Measurements from ENCODE around the gene NTMT1.

The NTMT1 gene

DNA sequence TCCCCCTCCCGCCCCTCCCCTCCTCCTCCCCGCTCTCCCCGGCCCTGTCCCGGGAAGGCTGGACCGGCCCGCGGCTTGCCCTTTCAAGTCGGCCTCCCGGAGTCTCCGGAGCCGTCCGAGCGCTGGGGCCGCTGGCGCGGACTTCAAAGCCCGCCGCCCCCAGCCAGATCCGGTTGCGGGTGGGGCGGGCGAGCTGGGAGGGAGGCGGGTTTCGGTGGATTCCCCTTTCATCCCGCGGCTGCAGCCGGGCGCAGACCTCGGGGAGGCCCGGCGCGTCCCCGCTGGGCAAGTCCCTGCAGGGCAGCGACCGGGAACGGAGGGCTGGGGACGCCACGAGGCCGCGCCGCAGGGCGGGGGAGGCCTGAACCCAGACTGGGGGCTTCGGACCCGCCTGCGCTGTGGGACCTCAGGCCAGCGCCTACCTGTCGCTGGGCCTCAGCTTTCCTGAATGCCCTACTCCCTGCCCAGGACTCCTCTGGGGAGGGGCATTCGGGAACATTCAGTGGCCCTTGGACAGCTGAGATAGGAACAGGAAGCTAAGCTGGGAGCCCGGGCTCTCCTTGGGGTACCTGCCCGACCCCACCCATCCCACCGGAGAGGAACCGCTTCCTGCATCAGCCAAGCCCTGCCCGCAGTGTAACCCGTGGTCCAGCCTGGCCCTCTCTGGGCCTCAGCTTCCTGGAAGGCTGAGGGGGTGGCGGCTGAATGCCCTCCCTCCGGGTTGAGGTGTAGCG, 28.4 kb upstream of the NTMT1 start:
- DNase-seq (ENCODE audit: low spot score), result peak; percentile 82

DNA sequence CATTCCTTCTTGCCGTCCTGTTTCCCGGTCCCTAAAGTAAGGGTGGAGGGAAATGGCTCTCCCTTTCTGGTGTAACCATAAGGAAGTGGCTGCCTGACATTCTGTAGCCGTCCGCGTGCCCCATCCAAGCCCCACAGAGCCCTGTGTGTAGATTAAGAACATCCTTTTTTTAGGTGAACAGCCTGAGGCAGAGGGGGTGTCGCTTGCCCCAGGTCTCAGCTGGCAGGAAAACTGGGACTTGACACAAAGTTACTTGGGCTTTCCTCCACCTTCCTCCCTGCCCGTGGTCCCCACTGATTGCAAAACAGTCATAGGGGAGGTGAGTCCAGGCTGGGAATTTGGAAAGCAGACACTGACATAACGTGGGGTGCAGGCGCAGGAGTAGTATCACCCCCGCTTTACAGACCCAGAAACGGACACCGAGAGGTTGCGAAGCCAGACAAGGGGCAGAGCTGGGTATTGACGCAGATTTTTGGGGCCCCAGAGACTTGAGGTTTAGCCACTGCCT, 27.8 kb upstream of the NTMT1 start:
- no peak for DNase-seq (ENCODE audit: low spot score)

DNA sequence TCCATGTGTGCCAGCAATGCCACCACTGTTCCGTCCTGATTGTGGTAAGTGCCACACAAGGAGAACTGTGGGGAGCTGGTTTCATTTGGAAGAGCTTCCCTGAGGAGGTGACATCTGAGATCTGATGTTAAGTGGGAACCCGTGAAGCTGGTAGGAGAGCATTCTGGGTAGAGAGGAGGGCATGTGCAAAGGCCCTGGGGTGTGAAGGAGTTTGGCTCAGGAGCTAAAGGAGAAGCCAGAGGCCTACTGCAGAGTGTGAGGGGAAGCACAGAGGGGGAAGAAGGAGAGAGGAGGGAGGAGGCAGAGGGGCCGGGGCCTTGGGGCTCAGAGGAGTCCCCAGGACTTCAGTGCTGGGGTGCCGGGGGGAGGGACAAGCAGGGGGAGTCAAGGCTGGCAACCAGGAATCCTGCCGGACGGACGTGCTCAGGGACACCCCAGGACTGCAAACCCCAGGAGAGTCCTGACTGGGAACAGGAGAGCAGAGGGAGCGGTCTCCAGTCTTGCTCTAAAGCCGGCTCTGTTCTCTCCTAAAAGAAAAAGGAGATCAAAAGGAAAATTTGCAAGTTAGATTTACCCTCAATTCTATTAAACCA, 24.8 kb upstream of the NTMT1 start:
- no peak for DNase-seq (ENCODE audit: low spot score)

DNA sequence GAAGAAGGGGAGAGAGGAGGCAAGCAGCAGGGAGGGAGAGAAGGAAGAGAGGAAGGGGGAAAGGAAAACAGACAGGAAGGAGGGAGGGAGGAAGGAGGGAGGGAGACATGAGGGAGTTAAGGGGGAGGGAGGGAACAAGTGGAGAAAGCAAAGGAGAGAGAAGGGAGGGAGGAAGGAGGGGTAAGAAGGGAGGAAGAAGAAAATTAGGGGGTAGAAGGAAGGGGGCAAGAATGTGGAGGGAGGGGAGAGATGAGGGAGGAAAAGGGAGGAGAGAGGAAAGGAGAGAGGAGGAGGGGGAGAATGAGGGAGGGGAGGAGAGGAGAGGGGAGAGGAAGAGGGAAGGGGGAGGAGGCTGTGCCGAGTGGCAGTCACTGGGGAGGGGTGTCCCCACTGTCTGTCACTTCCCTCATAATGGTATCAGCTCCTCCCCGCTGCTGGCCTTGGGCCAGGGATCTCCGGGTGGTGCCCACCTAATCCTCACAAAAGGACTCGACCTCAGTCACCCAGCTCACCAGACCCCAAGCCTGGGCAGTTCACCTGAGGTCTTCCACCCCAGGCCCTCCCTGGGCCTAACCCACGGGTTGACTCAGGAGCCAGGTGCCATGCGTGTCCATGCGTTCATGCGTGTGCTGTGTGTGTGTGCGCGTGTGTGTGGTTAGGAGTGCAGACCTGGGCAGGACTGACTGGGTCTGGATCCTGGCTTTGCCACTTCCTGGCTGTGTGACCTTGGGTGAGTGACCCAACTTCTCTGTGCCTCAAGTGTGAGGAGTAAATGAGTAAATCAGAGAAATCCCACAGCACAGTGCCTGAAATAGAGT, 23.2 kb upstream of the NTMT1 start:
- no peak for DNase-seq (ENCODE audit: low spot score)

DNA sequence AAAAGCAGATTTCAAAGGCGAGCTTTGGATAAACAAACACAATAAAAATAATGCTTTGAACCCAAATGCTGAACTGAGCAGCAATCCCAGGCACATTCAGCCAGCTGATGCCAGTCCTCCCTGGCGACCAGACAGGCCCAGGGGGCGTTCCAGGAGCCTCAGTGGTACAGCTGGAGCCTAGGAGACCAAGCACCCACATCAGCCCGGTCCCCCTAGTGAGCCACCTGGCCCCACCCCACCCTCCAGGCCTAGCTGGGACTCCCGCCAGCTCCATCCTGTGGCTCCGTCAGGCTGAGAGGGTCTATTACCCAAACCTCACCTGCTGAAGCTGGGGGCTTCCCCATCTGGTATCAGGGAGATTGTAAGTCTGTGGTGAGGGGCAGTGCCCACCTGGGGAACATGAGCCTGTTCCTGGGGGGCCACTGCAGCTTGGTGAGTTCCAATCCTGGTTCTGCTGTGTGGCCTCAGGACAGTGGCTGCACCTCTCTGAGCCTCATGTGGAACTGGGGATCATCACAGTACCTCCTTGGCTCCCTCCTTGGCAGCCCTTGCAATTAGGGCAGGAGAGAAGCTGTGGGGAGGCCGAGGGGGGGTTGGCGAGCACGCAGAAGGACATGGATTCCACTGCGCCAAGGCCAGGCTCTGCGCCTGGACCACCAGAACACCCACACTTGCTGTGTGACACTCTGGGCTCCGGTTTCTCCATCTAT, 21.8 kb upstream of the NTMT1 start:
- no peak for DNase-seq (ENCODE audit: low spot score)

DNA sequence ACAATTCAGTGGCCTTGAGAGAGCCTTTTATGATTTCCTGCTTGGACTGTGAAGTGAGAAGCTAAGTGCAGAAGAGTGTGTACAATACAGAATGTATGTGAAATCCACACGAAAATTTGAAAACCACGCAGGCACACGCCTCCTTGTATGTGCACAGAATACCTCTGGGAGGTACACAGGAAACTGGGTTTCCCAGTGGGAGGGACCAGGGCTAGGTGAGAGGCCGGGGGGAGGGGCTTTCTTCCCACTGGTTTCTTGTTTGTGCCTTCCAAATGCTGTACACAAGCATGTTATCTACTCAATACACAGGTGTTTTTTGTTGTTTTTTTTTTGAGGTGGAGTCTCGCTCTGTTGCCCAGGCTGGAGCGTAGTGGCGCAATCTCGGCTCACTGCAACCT, 21.2 kb upstream of the NTMT1 start:
- no peak for DNase-seq (ENCODE audit: low spot score)

DNA sequence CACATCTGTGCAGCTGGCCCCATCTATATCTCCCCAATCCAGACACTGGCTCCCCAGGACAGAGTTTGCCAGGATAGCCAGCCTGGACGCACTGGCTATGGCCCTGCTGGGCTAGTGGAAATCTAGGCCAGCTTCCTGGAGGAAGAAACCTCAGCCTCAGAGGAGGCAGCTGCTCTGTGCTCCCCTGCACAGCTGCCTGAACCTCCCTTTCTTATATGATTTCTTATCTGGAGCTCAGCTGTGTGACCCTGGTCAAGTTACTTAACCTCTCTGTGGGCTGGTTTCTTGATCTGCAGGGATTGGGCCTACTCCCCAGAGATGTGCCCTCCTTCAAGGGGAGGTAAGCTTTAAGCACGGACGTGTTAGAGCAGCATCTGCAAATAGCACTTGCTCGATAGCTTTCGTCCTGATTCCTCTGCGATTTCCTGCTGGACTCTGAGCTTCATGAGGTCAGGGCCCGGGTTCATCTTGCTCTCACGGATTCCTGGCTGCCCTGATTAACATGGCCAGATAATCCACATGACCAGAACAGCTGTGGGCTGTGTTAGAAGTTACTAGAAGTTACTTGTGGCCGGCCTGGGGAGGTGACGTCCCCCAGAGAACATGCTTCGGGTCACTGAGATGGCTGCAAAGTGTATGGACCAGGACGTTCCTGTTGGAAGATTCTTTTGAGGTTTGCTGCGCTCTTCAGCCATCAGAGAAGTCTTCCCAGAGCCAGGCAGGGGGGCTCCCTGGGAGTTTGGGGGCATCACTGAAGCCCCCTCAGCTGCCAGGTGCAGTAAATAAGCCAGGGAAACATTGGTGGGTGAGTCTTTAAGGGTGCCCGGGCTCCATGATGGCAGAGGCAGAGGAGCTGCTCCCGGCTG, 19.6 kb upstream of the NTMT1 start:
- no peak for DNase-seq (ENCODE audit: low spot score)

DNA sequence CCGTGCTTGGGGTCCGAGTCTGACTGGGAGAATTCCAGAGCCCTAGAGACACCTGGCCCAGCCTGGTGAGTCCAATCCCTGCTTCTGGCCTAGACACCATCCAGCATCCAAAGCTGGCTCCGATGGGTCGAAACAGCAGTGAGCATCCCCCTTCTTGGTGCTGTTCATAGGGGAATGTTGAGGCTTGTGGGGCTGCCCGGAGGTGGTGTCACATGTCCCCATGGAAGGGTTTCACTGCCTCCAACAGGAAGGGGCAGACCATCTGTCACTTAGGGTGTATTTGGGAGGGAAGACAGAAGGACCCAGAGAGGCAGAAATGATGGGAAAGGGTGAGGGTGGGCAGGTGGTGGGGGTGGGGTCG, 19.0 kb upstream of the NTMT1 start:
- no peak for DNase-seq (ENCODE audit: low spot score)

DNA sequence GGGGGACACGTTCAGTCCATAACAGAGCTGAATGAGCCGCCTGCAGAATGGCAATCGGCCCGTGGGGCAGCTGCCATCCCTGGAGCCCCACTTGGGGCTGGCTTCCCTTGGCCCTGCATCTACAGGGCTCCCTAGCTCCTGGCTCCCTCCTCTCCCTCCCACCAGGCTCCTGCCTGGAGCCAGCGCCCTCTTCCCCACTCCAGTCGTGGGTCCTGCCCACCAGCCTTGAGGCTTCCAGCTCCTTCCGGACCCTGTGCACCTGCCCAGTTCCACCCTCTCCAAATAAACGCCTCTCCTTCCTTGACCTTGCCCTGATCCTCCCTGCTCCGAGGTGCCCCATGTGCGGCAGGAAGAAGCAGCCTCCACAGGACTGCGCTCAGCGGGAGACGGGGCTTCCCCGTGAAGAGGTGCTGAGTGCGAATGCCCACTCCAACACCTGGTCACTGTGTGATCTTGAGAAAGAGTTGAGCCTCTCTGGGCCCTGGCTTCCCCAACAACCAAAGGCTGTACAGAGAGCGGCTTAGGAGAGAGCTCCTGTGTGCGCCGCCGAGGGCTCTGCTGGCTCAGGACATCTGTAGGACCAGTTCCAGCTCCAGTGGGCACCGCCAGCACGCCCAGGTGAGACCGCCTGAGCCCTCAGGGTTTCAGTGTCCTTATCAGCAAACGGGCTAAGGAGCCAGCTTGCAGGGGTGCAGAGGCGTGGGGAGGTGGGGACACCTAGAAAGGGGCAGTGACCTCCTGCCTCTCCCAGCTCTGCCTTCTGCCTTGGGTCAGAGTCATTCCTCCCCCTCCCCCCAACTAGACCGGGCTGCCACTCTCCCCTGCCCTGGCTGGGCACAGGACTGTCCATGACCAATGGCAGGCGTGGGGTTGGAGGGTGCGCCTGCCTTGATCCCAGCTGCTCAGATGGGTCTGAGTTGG, 17.1 kb upstream of the NTMT1 start:
- no peak for DNase-seq (ENCODE audit: low spot score)

DNA sequence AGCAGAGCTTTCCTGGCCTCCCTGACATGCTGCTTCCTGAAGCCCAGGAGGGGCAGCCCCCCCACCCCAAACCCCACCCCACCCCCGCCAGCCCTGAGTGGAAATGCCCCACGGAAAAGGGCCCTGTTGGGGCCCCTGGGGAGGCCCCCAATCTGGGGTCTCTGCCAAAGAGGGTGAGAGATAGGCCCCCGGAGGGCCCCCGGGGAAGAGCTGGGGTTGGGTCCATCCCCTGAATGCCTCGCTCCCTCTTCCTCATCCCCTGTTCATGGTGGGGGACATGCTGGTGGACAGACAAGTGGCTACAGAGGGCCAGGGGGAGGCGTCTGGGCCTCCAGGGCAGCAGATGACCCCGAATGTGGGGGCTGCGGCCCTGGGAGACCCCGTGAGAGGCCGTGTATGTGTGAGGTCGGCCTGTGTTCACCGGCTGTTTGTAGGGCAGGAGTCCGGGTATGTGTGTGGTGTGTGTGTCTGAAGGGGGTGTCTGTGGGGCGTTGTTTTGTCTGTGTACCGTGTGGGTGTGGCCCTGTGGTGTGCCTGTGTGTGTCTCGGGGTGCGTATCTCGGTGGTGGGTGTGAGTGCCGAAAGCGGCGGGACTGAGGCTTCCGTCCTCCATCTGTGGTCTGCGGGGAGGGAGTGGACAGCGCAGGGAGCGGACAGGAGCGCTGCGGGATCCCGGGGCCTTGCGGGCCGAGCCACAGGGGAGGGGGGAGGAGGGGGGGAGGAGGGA, 16.3 kb upstream of the NTMT1 start:
- peak; percentile 69 for DNase-seq (ENCODE audit: low spot score)

DNA sequence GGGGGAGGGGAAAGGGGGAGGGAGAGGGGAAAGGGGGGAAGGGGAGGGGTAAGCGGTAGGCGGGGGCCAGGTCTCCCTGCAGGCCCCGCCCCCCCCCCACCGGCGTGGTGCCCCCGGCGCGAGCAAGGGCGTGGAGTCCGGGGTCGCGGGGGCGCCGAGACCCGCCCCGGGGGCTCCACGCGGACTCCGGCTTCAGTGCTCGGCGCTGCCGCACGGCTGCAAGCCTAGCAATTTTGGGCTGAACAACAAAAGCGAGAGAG, 15.8 kb upstream of the NTMT1 start:
- DNase-seq (ENCODE audit: low spot score), result no peak

DNA sequence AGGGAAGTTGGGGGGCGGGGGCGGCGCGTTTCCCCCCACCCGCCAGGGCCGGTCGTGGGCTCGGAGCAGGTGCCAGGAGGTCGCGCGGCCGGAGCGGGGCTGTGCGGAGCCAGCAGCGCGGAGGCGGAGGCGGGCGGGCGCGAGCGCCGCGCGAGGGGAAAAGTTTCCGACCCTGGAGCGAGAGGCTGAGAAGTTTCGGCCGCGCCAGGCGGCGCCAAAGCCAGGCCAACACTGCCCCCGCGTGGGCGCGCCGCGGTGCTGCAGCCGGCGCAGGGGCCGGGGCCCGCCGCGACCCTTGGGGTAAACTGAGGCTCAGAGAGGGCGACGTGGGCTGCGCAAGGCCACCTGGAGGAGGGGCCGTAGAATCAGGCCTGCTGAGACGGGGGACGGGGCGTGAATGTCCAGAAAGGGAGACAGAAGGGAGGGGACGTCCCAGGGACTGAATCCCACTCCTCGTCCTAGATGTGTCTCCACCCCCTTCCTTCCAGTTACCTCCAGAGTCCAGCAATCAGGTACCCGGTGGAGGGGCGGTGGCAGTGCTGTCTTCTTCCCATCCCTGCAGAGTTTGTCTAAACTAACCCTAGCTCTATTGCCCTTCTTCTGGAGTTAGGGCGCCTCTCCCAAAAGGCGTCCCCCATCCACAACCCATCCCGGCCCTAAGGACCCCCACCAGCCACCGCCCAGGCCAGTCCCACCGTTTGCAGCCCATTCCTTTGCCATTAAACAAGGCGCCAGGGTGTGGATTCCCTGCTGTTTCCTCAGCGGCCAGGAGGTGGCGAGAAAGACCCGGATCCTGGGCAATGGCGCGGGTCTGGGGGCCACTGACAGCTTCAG, 15.3 kb upstream of the NTMT1 start:
- peak; percentile 87 for DNase-seq (ENCODE audit: low spot score)

DNA sequence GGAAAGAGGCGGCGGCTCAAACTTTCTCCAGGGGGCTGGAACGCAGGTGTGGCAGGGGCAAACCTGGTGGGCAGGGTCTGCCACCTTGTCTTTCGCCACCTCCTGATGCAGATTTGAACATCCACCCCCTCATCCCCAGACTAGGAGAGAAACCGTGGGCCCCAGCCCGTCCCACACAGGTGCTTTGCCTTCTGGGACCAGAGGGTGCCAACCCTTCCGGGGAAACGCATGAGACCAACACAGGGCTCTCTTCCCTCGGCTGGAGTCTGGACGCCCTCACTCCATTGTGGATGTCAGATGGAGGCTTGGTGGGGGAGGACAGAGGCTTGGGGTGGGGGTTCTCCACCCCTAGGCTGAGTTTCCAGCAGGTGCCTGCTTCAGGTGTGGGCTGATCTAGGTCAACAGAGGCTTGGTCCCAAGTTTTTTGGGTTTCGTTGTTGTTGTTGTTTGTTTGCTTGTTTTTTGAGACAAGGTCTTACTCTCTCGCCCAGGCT, 14.6 kb upstream of the NTMT1 start:
- DNase-seq (ENCODE audit: low spot score), result no peak

DNA sequence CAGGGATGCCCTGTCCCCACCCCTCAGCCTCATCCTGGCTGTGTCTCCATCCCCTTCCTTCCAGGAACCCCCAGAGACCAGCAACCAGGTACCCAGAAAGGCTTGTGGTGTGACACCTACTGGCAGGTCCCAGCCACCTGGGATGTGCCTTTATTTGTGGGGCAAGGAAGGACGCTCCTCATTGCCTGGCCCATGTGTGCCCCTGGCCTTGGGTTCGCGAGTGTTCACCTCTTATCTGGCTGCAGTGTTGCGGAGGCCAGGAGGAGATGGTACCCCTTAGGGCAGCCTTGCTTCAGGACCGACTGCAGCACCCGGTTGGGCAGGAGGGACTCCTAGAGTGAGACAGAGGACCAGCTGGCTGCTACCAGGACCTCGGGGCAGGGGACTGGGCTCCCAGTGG, 13.8 kb upstream of the NTMT1 start:
- no peak for DNase-seq (ENCODE audit: low spot score)

DNA sequence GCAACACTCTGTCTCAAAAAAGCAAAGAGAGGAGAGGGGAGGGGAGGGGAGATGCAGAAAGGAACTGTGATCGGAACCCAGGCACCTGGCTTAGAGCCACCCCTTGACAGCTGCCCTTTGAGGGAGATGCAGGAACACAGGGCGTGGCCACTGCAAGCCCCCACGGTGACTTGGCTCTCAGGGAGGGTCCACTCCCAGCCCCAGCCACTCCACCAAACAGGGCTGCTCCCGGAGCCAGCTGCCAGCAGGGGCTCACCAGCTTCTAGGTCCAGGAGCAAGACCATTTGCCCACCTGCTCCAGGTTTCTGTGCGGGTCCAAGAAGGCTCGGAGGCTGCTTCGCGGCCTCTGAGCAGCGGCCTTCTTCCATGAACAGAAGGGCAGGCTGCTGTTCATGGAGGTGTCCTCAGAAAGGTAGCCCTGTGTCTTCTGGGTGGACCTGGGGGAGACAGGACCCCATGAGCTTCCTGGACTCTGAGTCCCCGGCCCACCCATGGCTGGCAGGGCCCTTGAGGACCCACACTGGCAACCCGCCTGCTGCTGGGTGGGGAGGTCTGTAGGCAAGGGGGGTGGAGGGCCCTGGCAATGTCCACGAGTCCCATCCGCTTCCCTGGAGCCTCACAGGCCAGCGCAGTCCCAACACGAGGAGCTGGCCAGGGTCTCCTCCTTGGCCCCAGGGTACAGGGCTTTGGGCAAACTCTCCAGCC, 13.0 kb upstream of the NTMT1 start:
- DNase-seq (ENCODE audit: low spot score), result no peak

DNA sequence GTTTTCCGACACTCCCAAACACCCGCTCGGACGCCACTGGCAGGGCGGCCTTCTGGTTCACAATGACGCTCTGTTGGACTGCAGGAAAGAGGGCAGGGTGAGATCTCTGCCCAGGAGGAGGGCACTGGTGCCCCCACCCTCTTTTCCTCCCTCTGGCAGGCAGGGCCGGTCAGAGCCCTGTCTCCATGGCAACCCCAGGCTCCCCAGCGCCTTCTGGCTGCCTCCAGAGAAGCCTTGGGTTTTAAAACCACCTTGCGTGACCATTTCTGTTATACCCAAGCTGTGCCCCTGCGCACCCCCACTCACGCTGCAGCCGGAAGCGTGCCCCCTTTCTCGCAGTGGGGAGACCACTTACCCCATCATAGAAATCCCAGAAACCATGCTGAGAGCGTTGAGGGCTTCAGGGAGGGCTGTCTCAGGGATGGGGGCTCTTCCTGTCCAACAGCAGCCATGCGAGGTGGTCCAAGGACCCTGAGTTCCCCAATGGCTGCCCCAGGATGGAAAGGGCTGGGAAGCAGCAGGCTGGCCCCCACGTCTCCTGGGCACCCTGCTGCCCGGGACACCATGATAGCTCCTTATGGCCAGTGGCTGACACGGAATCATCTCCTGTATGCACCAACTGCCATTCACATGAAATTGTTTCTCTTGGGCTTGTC, 12.3 kb upstream of the NTMT1 start:
- no peak for DNase-seq (ENCODE audit: low spot score)

DNA sequence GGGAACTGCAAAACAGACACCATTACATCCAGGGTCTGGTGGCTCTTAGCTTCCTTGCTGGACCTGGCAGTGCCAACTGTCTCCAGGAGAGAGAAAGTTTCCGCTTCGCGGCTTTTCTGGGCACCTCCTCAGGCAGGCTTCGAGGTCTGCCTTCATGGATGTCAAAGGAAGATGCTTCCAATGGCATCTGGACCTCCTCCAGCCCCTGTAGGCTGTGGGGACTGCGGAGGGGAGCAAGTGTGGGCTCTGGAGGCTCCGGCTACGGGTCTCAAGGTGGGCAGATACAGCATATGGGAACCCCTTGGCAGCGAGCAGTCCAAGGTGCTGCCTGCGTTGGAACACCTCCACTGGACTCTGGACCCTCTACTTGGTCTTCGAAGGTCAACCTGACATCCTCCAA, 11.0 kb upstream of the NTMT1 start:
- DNase-seq (ENCODE audit: low spot score), result no peak

All from AG20443 (cell line).